Neural progenitor cell (in vitro differentiated cells): ENCODE results near the gene P2RX6.

Experiments used
- EZH2 ChIP-seq: fragments of 200-600 bp; sonication (generic); IDR thresholded peaks from 2 replicates; pipeline ENCODE4 v1.6.1; 2017; ENCODE audit warnings: antibody characterized with exemption, mild to moderate bottlenecking, moderate library complexity
- TF ChIP-seq, protein P1 (sequence below): fragments of 200-600 bp; sonication (generic); IDR thresholded peaks from 2 replicates; pipeline ENCODE4 v1.5.1; 2017; ENCODE audit warnings: antibody characterized with exemption, mild to moderate bottlenecking

DNA sequence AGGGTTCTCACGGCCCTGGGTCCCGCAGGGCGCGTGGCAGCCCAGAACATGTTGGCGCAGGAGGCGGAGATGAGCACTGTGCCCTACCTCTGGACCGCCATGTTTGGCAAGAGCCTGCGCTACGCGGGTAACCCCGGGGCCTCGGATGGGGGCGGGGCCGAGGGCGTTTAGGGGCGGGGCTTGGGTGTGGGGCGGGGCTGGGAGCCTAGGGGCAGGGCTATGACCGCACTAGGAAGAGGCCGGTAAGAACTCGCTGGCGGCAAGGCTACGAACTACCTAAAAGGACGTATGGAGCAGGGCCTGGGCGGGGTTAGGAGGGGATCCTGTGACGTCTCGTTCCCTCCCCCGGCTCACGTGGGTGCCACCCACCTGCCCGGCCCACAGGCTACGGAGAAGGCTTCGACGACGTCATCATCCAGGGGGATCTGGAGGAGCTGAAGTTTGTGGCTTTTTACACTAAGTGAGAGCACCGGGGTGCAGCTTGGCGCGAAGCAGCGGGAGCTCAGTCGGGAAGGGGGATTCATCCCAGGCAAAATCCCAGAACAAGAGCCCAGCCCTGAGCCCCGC lies 35.6 kb upstream of the P2RX6 start:
- TF ChIP-seq, protein P1, sequence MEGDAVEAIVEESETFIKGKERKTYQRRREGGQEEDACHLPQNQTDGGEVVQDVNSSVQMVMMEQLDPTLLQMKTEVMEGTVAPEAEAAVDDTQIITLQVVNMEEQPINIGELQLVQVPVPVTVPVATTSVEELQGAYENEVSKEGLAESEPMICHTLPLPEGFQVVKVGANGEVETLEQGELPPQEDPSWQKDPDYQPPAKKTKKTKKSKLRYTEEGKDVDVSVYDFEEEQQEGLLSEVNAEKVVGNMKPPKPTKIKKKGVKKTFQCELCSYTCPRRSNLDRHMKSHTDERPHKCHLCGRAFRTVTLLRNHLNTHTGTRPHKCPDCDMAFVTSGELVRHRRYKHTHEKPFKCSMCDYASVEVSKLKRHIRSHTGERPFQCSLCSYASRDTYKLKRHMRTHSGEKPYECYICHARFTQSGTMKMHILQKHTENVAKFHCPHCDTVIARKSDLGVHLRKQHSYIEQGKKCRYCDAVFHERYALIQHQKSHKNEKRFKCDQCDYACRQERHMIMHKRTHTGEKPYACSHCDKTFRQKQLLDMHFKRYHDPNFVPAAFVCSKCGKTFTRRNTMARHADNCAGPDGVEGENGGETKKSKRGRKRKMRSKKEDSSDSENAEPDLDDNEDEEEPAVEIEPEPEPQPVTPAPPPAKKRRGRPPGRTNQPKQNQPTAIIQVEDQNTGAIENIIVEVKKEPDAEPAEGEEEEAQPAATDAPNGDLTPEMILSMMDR = no peak
- no peak for TF ChIP-seq EZH2
